ENCODE measurements around the gene RAB3IL1.

Gene RAB3IL1

GRCh38 chr11:61949169-61950034, 32.0 kb upstream of the RAB3IL1 start (continued):
- TF ChIP-seq PRDM10 (tag by site-specific recombination; IDR thresholded peaks at IDR 0.05) = peak; percentile 80
- TF ChIP-seq ZNF768 (tag by site-specific recombination; IDR thresholded peaks at IDR 0.05) = no peak
- TF ChIP-seq TRIM28 (IDR thresholded peaks at IDR 0.05; ENCODE audit: borderline replicate concordance, low read length) = no peak
- peak; percentile 83 for TF ChIP-seq PATZ1 (tag by site-specific recombination; IDR thresholded peaks at IDR 0.05)
- peak; percentile 81 for TF ChIP-seq ZNF394 (tag by site-specific recombination; IDR thresholded peaks at IDR 0.05; ENCODE audit: borderline replicate concordance)
- TF ChIP-seq ZNF398 (tag by site-specific recombination; IDR thresholded peaks at IDR 0.05) = peak; percentile 95
- TF ChIP-seq ZSCAN30 (tag by site-specific recombination; IDR thresholded peaks at IDR 0.05) = no peak
- no peak for TF ChIP-seq ZNF785 (tag by site-specific recombination; IDR thresholded peaks at IDR 0.05)
- TF ChIP-seq MYNN (tag by site-specific recombination; IDR thresholded peaks at IDR 0.05; ENCODE audit: borderline replicate concordance) = no peak
- no peak; the same call in 1 of the 2 replicates for TF ChIP-seq ZNF600 (tag by site-specific recombination; IDR thresholded peaks at IDR 0.05)
- TF ChIP-seq ATF2 (tag by site-specific recombination; IDR thresholded peaks at IDR 0.05; ENCODE audit: low read depth) = peak; percentile 99
- TF ChIP-seq ZNF529 (tag by site-specific recombination; IDR thresholded peaks at IDR 0.05; ENCODE audit: insufficient replicate concordance) = no peak
- no peak for TF ChIP-seq ZNF423 (tag by site-specific recombination; IDR thresholded peaks at IDR 0.05)
- no peak for TF ChIP-seq ZNF701 (tag by site-specific recombination; IDR thresholded peaks at IDR 0.05)
- no peak for TF ChIP-seq ZNF416 (tag by site-specific recombination; IDR thresholded peaks at IDR 0.05)
- TF ChIP-seq ZNF510 (tag by site-specific recombination; IDR thresholded peaks at IDR 0.05; ENCODE audit: insufficient replicate concordance) = no peak
- TF ChIP-seq ZNF513 (tag by site-specific recombination; IDR thresholded peaks at IDR 0.05) = no peak
- no peak for TF ChIP-seq ELK4 (IDR thresholded peaks at IDR 0.05; ENCODE audit: borderline replicate concordance, low read depth, low read length)
- TF ChIP-seq ZBTB48 (tag by site-specific recombination; IDR thresholded peaks at IDR 0.05) = no peak
- no peak for TF ChIP-seq HOXA7 (CRISPR knock-in tag; IDR thresholded peaks at IDR 0.05; ENCODE audit: borderline replicate concordance)
- TF ChIP-seq SP7 (tag by site-specific recombination; IDR thresholded peaks at IDR 0.05) = no peak; the same call in 1 of the 2 replicates
- no peak for TF ChIP-seq ZNF114 (tag by site-specific recombination; IDR thresholded peaks at IDR 0.05)
- no peak for TF ChIP-seq ZNF350 (tag by site-specific recombination; IDR thresholded peaks at IDR 0.05)
- TF ChIP-seq ZNF677 (tag by site-specific recombination; IDR thresholded peaks at IDR 0.05) = no peak
- no peak for TF ChIP-seq KLF8 (tag by site-specific recombination; IDR thresholded peaks at IDR 0.05)
- no peak for TF ChIP-seq ZNF585B (tag by site-specific recombination; IDR thresholded peaks at IDR 0.05)
